C1 segment of cervical spinal cord (tissue), 14 donors: ENCODE results near the gene ZG16B.

ENCODE experiments used
- DNase-seq, 14 donors: peaks; one replicate each; lab custom pipeline; 2025; lab: John Stamatoyannopoulos, UW

ZG16B gene

GRCh38 chr16:2829501-2830354 is at the start of gene ZG16B:
ZG16B (plus strand) TSS chr16:2830303; CDS start chr16:2830442, 139 bp downstream.
- DNase-seq = no peak

- DNase-seq = no peak
Observed at GRCh38 chr16:2782583-2783351, 47.3 kb upstream of the ZG16B start.

GRCh38 chr16:2783581-2784357 is 46.3 kb upstream of the ZG16B start:
- DNase-seq = no peak

GRCh38 chr16:2784358-2785100 is 45.6 kb upstream of the ZG16B start:
- no peak for DNase-seq

- no peak for DNase-seq
Observed at GRCh38 chr16:2785101-2785991, 44.8 kb upstream of the ZG16B start.

- DNase-seq = no peak
Observed at GRCh38 chr16:2786061-2786825, 43.9 kb upstream of the ZG16B start.

GRCh38 chr16:2786826-2787151 is 43.3 kb upstream of the ZG16B start:
- no peak for DNase-seq

GRCh38 chr16:2787406-2787805 is 42.7 kb upstream of the ZG16B start, which contains the start of gene PRSS33:
PRSS33 (minus strand) TSS chr16:2787560; CDS start chr16:2786547, 1,013 bp downstream.
- DNase-seq = no peak

GRCh38 chr16:2787961-2788360 is 42.1 kb upstream of the ZG16B start:
- DNase-seq = no peak

GRCh38 chr16:2790631-2791030 is 39.5 kb upstream of the ZG16B start:
- DNase-seq = no peak

GRCh38 chr16:2791174-2791573 is 38.9 kb upstream of the ZG16B start:
- DNase-seq = no peak

- DNase-seq = no peak
Observed at GRCh38 chr16:2792940-2793339, 37.2 kb upstream of the ZG16B start.

- no peak for DNase-seq
Observed at GRCh38 chr16:2795395-2796143, 34.5 kb upstream of the ZG16B start.

- DNase-seq = no peak
Observed at GRCh38 chr16:2798723-2799204, 31.3 kb upstream of the ZG16B start.

GRCh38 chr16:2799205-2799858 is 30.8 kb upstream of the ZG16B start:
- no peak for DNase-seq

GRCh38 chr16:2799859-2800226 is 30.3 kb upstream of the ZG16B start:
- no peak for DNase-seq

- no peak for DNase-seq
Observed at GRCh38 chr16:2803545-2804195, 26.4 kb upstream of the ZG16B start.

GRCh38 chr16:2804728-2805127 is 25.4 kb upstream of the ZG16B start:
- no peak for DNase-seq
